ENCODE measurements around the gene PDE1C. TPM values are rescaled to one million over a fixed set of nuclear protein-coding genes. Genes with fewer than 3 reads are reported as not detected.

PDE1C gene
- total RNA-seq, 6 experiments from 2014 or later: 0.19 to 1.9 (median 1.2) TPM

- H3K36me3 Mint-ChIP-seq (ENCODE audit: low read depth): peaks cover 4% of the 10 kb centered on the region; the same call in 1 of the 2 replicates
- no peaks in the 10 kb centered on the region for H3K27me3 Mint-ChIP-seq (ENCODE audit: insufficient read depth)
- peaks cover 35% of the 10 kb centered on the region for H3K9me3 Mint-ChIP-seq
- no peak overlapping the region for H3K27ac Mint-ChIP-seq
- no peak for DNase-seq
- H3K4me1 Mint-ChIP-seq (ENCODE audit: low read depth): no peaks in the 10 kb centered on the region
- no peak overlapping the region for H3K4me3 Mint-ChIP-seq
- TF ChIP-seq CTCF (IDR thresholded peaks at IDR 0.05): no peak
These were observed 136.7 kb downstream of the PDE1C start for GRCh38 chr7:31933481-31933880.

GRCh38 chr7:31926991-31927584 is 143.1 kb downstream of the PDE1C start:
- TF ChIP-seq CTCF (IDR thresholded peaks at IDR 0.05): no peak

GRCh38 chr7:31925753-31926454 is 144.3 kb downstream of the PDE1C start:
- Mint-ChIP-seq H3K9me3 (peaks cover 37% of the 10 kb centered on the region), H3K27ac (no peak overlapping the region), H3K4me1 (ENCODE audit: low read depth) (no peaks in the 10 kb centered on the region), H3K27me3 (ENCODE audit: insufficient read depth) (no peaks in the 10 kb centered on the region), H3K36me3 (ENCODE audit: low read depth) (peaks cover 4% of the 10 kb centered on the region; the same call in 1 of the 2 replicates), H3K4me3 (no peak overlapping the region)
- no peak for TF ChIP-seq CTCF (IDR thresholded peaks at IDR 0.05)
- no peak for DNase-seq

More at GRCh38 chr7:31926991-31927584, 143.1 kb downstream of the PDE1C start:
- peaks cover 4% of the 10 kb centered on the region; the same call in 1 of the 2 replicates for H3K36me3 Mint-ChIP-seq (ENCODE audit: low read depth)
- no peaks in the 10 kb centered on the region for H3K4me1 Mint-ChIP-seq (ENCODE audit: low read depth)
- H3K4me3 Mint-ChIP-seq: no peak overlapping the region
- peaks cover 34% of the 10 kb centered on the region for H3K9me3 Mint-ChIP-seq
- no peaks in the 10 kb centered on the region for H3K27me3 Mint-ChIP-seq (ENCODE audit: insufficient read depth)
- DNase-seq: no peak
- no peak overlapping the region for H3K27ac Mint-ChIP-seq

- no peaks in the 10 kb centered on the region for H3K4me1 Mint-ChIP-seq (ENCODE audit: low read depth)
- peaks cover 35% of the 10 kb centered on the region for H3K9me3 Mint-ChIP-seq
- DNase-seq: no peak
- H3K27ac Mint-ChIP-seq: no peak overlapping the region
- no peaks in the 10 kb centered on the region for H3K36me3 Mint-ChIP-seq (ENCODE audit: low read depth)
- no peak overlapping the region for H3K4me3 Mint-ChIP-seq
- H3K27me3 Mint-ChIP-seq (ENCODE audit: insufficient read depth): no peaks in the 10 kb centered on the region
- TF ChIP-seq CTCF (IDR thresholded peaks at IDR 0.05): no peak
These were observed 146.0 kb downstream of the PDE1C start for GRCh38 chr7:31924251-31924650.

- H3K9me3 Mint-ChIP-seq: peaks cover 21% of the 10 kb centered on the region
- no peak overlapping the region for H3K4me3 Mint-ChIP-seq
- TF ChIP-seq CTCF (IDR thresholded peaks at IDR 0.05): no peak
- no peak for DNase-seq
- H3K27me3 Mint-ChIP-seq (ENCODE audit: insufficient read depth): no peaks in the 10 kb centered on the region
- no peaks in the 10 kb centered on the region for H3K36me3 Mint-ChIP-seq (ENCODE audit: low read depth)
- no peaks in the 10 kb centered on the region for H3K4me1 Mint-ChIP-seq (ENCODE audit: low read depth)
- H3K27ac Mint-ChIP-seq: no peak overlapping the region
These were observed 147.4 kb downstream of the PDE1C start for GRCh38 chr7:31922848-31923247.
